GM12801 (cell line): ENCODE data around the gene BEAN1.

Source experiments
- TF ChIP-seq, protein P1 (sequence below): IDR thresholded peaks from one replicate; pipeline ENCODE4 v1.5.1; 2011; ENCODE audit warnings: control low read depth; ENCODE audit not compliant: insufficient read length; ENCODE audit errors: extremely low read depth

Gene BEAN1

DNA sequence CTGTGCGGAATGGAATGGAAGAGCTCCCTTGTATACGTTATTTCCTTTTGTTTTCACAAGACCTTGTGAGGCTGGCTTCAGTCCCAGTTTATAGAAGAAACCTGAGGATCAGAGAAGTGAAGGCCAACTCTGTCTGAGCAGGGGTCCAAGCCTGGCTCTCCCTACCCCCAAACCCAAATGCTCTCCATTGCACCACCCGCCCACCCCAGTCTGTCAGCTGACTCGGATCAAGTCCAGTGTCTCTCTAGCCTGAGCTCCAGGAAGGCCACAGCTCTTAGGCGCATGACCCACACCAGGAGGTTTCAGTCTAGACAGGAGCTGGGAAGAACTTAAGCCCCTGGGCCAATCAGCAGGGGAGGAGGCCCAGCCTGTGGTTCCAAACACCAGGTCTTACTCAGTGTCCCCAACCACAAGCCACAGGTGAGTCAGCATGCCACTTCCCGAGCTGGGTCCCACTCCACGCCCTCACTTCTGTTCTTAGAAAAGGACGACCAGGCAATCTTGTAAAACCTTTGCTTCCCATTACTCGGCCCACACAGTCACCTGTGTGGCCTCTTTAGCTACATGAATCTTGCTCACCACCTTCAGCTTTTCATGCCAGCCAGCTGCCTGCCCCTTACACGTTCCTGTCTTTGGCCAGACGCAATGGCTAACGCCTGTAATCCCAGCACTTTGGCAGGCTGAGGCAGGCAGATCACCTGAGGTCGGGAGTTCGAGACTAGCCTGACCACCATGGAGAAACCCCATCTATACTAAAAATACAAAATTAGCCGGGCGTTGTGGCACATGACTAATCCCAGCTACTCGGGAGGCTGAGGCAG lies 95.1 kb downstream of the BEAN1 start:
- TF ChIP-seq, protein P1, sequence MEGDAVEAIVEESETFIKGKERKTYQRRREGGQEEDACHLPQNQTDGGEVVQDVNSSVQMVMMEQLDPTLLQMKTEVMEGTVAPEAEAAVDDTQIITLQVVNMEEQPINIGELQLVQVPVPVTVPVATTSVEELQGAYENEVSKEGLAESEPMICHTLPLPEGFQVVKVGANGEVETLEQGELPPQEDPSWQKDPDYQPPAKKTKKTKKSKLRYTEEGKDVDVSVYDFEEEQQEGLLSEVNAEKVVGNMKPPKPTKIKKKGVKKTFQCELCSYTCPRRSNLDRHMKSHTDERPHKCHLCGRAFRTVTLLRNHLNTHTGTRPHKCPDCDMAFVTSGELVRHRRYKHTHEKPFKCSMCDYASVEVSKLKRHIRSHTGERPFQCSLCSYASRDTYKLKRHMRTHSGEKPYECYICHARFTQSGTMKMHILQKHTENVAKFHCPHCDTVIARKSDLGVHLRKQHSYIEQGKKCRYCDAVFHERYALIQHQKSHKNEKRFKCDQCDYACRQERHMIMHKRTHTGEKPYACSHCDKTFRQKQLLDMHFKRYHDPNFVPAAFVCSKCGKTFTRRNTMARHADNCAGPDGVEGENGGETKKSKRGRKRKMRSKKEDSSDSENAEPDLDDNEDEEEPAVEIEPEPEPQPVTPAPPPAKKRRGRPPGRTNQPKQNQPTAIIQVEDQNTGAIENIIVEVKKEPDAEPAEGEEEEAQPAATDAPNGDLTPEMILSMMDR: no peak

DNA sequence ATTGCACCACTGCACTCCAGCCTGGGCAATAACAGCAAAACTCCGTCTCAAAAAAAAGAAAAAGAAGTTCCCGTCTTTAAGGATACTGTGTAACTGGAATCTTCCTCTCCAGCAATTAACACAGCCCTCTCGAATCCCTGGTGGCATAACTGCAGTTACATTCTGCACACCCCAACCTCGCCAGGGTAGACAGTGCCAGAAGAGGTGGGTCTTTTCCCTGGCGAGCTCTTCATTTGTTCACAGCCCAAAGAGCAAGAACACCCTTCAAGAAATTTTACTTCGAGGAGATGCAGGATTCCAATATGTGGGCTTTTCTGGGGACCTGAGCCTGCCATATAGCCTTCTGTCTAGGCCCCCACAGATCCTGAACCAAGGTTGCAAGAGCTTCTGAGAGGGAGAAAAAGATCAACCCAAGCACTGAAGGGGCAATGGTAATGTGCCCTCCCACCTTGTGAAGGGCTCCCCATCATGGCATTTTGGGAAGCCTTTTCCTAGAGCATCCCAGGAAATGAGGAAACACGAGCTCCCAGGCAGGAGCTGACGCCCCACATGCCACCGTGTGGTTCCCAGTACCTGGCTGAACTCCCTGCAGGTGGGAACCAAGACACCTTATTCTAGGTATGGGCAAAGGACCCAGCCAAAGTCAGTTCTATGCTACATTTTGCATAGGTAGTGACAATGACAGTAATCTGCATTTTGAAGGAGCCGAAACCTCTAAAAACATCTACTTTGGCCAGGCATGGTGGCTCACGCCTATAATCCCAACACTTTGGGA lies 95.9 kb downstream of the BEAN1 start:
- TF ChIP-seq, protein P1: no peak

DNA sequence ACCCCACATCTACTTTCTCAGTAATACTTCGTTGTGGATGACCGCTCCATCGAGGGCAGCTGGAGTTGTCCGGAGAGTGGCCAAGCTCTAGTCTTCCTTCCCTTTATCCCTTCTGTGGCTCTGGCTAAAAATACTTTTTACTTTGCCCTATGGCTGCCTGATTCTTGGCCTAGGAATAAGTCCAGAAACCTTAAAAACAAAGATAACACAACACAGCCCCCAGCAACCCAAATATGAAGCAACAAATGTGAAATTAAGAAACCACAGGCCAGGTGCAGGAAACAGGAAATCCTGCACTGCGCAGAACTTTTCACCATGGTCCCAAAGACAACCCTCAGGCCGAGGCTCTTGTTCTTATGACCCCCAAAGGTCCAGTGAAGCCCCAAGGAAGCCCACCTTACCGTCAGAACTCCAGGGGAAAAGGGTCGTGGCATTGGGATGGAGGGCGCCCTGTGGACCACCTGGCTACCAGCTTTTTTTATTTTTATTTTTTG lies 96.8 kb downstream of the BEAN1 start:
- TF ChIP-seq, protein P1: no peak

DNA sequence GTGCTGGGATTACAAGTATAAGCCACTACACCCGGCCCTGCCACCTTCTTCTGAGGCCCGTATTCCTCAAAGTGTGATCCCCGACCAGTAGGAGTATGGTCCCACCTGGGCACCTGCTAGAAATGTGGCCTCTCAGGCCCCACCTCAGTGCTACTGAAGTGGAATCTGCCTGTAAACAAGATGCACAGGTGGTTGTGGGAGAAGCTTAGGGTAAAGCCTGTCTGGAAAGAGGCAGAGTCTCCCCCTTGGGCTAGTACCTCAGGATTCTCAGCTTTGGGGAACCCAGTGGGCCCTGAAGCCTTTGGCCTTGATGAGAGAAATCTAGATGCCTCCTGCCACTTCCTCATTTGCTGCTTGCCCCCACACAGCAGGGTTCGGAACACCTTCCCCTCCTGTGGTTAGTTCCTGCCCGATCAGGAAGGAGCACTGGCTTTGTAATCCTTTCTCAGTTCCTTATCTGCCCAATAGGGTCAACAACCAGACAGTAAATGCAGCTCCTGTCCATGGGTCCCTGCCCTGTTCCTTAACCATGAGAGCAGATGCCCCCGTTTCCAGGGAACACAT lies 97.6 kb downstream of the BEAN1 start:
- TF ChIP-seq, protein P1: no peak

DNA sequence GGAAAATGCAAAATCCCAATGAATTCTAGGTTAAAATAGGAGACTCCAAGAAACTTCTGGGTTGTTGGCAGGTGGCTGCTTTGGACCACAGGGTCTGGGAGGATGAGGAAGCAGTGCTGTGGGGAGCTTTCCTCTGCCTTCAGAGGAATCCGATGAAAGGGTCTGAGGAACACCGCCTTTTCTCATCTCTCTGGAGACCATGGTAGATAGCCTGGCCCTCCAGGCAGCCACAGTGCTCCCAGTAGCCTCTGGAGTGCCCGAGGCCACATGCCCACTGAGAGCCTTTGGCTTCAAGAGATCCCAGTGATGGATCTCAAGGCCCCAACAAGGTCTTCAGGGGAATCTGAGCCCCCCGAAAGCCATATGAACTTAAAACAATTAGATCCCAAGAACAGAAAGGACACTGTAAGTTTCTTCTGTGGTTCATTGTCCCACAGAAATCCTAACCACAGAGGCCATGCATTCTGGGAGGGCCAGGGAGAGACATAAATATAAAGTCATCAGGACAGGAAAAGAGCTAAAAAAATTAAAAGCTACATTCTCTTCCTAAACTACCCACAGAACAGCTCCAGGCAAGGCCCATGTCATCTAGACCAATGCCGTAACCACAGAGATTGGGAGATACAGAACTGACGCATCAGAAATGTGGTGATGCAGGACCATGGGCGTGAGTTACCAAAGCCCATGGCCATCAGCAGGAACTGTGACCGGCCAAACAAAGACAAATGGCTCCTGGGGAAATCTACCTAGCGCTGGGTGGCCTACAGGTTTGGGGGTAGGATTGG lies 98.5 kb downstream of the BEAN1 start:
- TF ChIP-seq, protein P1: no peak

DNA sequence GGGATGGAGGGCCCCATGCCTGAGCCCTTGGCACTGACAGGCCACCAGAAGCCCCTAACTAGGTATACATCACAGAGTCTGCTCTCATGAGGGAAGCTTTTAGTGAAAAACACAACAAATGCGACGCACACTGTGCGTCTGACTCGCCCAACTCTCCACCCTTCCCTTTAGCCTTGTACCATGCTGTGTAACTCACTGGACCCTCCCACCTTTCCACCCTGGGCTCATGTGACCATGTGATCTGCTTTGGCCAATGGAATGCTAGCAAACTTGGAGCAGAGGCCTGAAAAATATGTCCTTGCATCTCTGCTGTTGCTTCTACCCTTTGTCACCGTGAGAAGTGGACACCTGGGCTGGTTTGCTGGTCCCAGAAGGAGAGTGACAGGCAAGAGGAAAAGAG lies 101.2 kb downstream of the BEAN1 start:
- TF ChIP-seq, protein P1: no peak
